HL-60 (cell line): ENCODE measurements around the gene LOXL1.

ENCODE experiments used
- DNase-seq, 2 experiments: peaks; one replicate each; pipeline ENCODE4 v3.0.0-alpha.2; 2010 to 2020; ENCODE audit warnings: low read depth in 1 of 2, low spot score in 1 of 2
- H3K27ac ChIP-seq: fragments of 250-450 bp; sonication (Bioruptor Pico); replicated peaks from 2 replicates; pipeline ENCODE4 v1.5.1; 2020; ENCODE audit warnings: mild to moderate bottlenecking, moderate library complexity
- H3K27me3 ChIP-seq: fragments of 250-450 bp; sonication (Bioruptor Pico); 2 replicates; pipeline ENCODE4 v1.5.1; 2021; ENCODE audit warnings: mild to moderate bottlenecking, moderate library complexity; ENCODE audit not compliant: insufficient read depth, poor library complexity, severe bottlenecking
- H3K4me3 ChIP-seq: replicated peaks from 2 replicates; pipeline ENCODE4 v1.5.1; 2011; ENCODE audit warnings: mild to moderate bottlenecking, control low read depth, low read length; ENCODE audit not compliant: insufficient read depth
- GABPA ChIP-seq: IDR thresholded peaks from 2 replicates; pipeline ENCODE4 v1.6.1; 2012; ENCODE audit warnings: low read depth
- POLR2AphosphoS5 ChIP-seq: IDR thresholded peaks from 2 replicates; pipeline ENCODE4 v1.6.1; 2012; ENCODE audit warnings: low read depth
- SPI1 ChIP-seq: IDR thresholded peaks from 2 replicates; pipeline ENCODE4 v1.6.1; 2012; ENCODE audit warnings: low read depth, mild to moderate bottlenecking, borderline replicate concordance
- TF ChIP-seq, protein P1 (sequence below): IDR thresholded peaks from 2 replicates; pipeline ENCODE4 v1.6.1; 2012; ENCODE audit warnings: low read depth; ENCODE audit not compliant: insufficient replicate concordance
- TF ChIP-seq, protein P2 (sequence below): IDR thresholded peaks from one replicate; pipeline ENCODE4 v1.5.1; 2011; ENCODE audit warnings: low read length, control low read depth, inconsistent platforms; ENCODE audit not compliant: insufficient read depth

LOXL1 gene

DNA sequence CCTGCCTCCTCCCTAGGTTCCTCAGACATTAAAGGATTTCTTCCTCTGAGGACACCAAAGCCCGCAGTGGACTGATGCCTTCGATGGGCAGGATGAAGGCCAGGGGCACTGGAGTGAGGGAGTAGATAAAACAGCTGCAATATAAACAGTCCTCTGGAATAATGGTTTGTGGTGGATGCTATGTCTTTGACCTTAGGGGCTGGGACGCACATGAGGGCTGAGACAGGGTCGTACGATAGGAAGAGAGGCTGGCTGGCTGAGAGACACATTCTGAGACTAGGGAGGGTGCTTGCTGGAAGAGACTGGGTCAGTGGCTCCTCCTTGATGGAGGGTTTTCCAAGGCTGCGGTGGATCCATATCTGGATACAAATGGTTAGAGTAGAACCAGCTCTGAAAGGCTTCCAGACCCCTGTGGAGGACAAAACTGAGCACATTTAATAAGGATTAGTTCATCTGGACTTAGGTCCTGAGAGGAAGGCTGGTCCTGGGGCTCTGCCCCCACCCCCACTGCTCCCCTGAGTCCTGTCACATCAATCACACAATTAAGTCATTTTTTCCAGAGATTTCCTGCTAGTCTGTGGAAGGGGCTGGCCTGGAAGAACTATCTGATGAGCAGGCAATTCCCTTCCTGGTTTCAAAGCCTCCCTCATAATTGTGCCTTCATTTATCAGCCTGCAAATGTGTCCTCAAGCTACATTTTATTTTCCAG, 37.1 kb upstream of the LOXL1 start:
- Histone ChIP-seq H3K27me3 (peaks cover 2% of the 10 kb centered on the region), H3K27ac (no peak overlapping the region), H3K4me3 (no peak overlapping the region)
- DNase-seq = no peak
- TF ChIP-seq, protein P1, sequence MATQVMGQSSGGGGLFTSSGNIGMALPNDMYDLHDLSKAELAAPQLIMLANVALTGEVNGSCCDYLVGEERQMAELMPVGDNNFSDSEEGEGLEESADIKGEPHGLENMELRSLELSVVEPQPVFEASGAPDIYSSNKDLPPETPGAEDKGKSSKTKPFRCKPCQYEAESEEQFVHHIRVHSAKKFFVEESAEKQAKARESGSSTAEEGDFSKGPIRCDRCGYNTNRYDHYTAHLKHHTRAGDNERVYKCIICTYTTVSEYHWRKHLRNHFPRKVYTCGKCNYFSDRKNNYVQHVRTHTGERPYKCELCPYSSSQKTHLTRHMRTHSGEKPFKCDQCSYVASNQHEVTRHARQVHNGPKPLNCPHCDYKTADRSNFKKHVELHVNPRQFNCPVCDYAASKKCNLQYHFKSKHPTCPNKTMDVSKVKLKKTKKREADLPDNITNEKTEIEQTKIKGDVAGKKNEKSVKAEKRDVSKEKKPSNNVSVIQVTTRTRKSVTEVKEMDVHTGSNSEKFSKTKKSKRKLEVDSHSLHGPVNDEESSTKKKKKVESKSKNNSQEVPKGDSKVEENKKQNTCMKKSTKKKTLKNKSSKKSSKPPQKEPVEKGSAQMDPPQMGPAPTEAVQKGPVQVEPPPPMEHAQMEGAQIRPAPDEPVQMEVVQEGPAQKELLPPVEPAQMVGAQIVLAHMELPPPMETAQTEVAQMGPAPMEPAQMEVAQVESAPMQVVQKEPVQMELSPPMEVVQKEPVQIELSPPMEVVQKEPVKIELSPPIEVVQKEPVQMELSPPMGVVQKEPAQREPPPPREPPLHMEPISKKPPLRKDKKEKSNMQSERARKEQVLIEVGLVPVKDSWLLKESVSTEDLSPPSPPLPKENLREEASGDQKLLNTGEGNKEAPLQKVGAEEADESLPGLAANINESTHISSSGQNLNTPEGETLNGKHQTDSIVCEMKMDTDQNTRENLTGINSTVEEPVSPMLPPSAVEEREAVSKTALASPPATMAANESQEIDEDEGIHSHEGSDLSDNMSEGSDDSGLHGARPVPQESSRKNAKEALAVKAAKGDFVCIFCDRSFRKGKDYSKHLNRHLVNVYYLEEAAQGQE = no peak
- TF ChIP-seq POLR2AphosphoS5 = no peak
- TF ChIP-seq GABPA = no peak
- no peak for TF ChIP-seq SPI1
- TF ChIP-seq, protein P2, sequence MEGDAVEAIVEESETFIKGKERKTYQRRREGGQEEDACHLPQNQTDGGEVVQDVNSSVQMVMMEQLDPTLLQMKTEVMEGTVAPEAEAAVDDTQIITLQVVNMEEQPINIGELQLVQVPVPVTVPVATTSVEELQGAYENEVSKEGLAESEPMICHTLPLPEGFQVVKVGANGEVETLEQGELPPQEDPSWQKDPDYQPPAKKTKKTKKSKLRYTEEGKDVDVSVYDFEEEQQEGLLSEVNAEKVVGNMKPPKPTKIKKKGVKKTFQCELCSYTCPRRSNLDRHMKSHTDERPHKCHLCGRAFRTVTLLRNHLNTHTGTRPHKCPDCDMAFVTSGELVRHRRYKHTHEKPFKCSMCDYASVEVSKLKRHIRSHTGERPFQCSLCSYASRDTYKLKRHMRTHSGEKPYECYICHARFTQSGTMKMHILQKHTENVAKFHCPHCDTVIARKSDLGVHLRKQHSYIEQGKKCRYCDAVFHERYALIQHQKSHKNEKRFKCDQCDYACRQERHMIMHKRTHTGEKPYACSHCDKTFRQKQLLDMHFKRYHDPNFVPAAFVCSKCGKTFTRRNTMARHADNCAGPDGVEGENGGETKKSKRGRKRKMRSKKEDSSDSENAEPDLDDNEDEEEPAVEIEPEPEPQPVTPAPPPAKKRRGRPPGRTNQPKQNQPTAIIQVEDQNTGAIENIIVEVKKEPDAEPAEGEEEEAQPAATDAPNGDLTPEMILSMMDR = no peak

DNA sequence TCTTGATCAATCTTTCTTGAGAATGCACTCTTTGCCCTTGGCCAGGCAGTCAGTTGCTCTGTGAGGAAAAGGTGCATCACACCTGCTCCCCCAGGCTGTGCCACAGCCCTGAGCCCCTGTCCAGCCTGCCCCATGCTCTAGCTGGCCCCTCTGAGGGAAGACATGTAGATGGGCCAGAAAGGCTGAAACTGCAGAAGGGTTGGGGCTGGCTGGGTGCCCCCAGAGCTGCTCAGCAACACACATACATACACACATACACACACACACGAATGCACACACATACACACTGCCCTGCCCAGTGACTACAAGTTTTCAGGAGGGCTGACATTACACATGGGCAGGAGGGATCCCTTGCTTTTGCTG, 36.5 kb upstream of the LOXL1 start:
- no peak overlapping the region for H3K27ac ChIP-seq
- H3K27me3 ChIP-seq = peaks cover 2% of the 10 kb centered on the region
- DNase-seq = no peak
- H3K4me3 ChIP-seq = no peak overlapping the region
- TF ChIP-seq, protein P1 = no peak
- TF ChIP-seq SPI1 (no peak), POLR2AphosphoS5 (no peak), GABPA (no peak)
- TF ChIP-seq, protein P2 = no peak

DNA sequence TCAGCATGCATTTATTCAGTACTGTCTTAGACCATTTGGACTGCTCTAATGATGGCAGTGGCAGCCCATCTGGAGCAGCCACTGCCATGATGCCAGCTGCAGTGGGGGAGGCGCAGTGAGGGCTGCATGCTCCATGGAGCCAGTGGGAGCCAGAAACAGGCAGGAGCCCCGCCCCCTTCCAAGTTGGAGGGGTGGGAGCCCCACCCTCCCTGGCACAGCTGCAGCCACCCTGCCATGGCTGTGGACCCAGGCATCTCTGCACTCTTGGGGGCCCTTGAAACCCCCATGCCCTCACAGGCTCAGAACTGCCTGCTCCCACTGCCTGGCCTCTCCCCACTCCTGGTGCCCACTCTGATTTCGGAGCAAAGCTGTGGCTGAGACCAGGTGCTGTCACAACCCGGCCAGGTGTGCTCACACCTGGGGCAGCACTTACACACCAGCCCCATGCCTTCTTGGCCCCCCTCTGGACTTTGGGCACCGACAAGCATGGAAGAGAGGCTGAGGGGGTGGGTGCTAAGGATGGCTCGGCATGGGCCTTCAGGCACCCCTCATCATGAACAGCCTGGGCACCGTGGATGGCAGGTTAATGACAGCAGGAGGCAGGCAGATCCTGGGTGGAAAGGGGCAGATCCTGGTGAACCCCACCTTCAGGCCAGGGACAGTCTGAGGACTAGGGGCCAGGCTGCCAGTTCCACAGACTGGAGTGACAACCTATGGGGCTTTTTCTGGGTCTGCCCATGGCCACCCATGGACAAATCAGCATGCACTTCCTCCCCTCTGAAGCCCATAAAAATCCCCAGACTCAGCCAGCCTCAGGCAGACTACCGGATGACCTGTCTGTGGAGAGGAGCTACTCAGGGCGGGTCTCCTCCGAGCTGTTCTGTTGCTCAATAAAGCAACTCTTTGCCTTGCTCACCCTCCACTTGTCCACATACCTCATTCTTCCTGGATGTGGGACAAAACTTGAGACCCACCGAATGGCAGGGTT, 34.6 kb upstream of the LOXL1 start:
- TF ChIP-seq, protein P2 = no peak
- TF ChIP-seq, protein P1 = no peak
- no peak for TF ChIP-seq POLR2AphosphoS5
- TF ChIP-seq SPI1 = no peak
- TF ChIP-seq GABPA = no peak
- Histone ChIP-seq H3K27me3 (peaks cover 2% of the 10 kb centered on the region), H3K27ac (no peak overlapping the region), H3K4me3 (no peak overlapping the region)
- DNase-seq = no peak
